Measurements from ENCODE around the gene LRFN4. TPM values are rescaled to one million over a fixed set of nuclear protein-coding genes. Genes with fewer than 3 reads are reported as not detected.

LRFN4 gene
- total and polyA plus RNA-seq, 2 donors (not counting 3 experiments of a cell fraction or from before 2014, with no cell fraction given) = 22.3 to 37.4 TPM

DNA sequence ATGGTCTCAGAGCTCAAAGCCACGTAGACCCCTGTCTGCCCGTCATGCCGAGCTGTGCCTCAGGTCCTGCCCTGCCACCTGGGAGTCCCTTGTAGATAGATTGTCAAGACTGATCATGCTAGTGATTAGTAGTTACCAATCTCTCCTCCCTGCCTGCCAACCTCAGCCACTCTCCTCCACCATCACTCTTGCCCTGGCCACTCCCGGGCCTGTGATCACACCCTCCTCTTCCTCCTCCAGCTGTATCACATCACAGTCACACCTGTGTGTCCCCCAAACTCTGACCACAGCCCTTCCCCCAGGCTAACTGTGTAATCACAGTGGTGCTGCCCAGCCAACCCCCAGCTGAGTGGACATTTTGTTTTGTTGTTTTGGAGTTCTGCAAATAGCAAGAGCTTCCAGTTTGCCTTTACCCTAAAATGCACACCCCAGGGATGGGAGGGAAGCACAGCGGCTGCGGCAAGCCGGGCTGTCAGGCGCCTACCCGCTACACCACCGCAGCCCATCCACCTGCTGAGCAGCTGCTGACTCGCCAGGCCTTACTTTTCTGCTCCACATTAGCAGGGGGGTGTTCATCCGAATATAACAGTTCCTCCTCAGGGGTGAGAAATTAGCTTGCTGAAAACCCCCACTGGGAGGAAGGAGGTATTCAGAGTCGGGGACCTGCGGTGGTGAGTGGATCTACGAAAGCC, 45.8 kb downstream of the LRFN4 start:
- Histone ChIP-seq H3K9ac (replicated peaks; ENCODE audit: extremely low read depth, insufficient read depth, low read length) (no peak overlapping the region), H3K27me3 (ENCODE audit: control insufficient read depth in 2 of 2, insufficient read depth in 2 of 2, low read length in 2 of 2) (no peaks in the 10 kb centered on the region), H3K36me3 (ENCODE audit: control insufficient read depth in 2 of 2, extremely low read depth in 1 of 2, insufficient read depth in 2 of 2, low read length in 2 of 2) (no peaks in the 10 kb centered on the region), H3K9me1 (replicated peaks; ENCODE audit: control insufficient read depth, extremely low read depth, insufficient read depth, low read length) (no peaks in the 10 kb centered on the region), H3K4me3 (replicated peaks in 1 of 3; ENCODE audit: insufficient read depth in 1 of 3, low read depth in 1 of 3, low read length in 3 of 3) (no peak overlapping the region), H3K4me1 (ENCODE audit: control insufficient read depth, extremely low read depth, insufficient read depth, low read length) (peaks cover 5% of the 10 kb centered on the region), H3K9me3 (replicated peaks; ENCODE audit: control insufficient read depth, insufficient read depth, low read length) (no peaks in the 10 kb centered on the region), H3K79me2 (ENCODE audit: control insufficient read depth, insufficient read depth, low read length) (no peaks in the 10 kb centered on the region), H3K27ac (ENCODE audit: insufficient read depth, low read depth, low read length) (no peak overlapping the region), H3K4me2 (ENCODE audit: insufficient read depth, low read length) (no peak overlapping the region), H2AFZ (ENCODE audit: low read depth, low read length) (no peak overlapping the region), H4K20me1 (replicated peaks; ENCODE audit: control insufficient read depth, extremely low read depth, insufficient read depth, low read length) (no peaks in the 10 kb centered on the region)
- ChIA-PET POLR2A (interaction anchor here (0.7 kb wide), 1 partner anchor 56 kb away, joined by 3 read pairs; no protein-coding TSS in a partner anchor), CTCF (interaction anchor here (0.7 to 1.8 kb wide), 4 partner anchors 9 to 517 kb away, joined by 3 to 6 read pairs (median 3); no protein-coding TSS in a partner anchor)
- DNase-seq (ENCODE audit: low read depth, low spot score) = no peak
- TF ChIP-seq FOS (IDR thresholded peaks at IDR 0.05; ENCODE audit: borderline replicate concordance, insufficient read depth, low read length) = no peak
- no peak for TF ChIP-seq EZH2 (IDR thresholded peaks at IDR 0.05; ENCODE audit: borderline replicate concordance, low read depth, low read length, severe bottlenecking)
- TF ChIP-seq GATA2 (IDR thresholded peaks at IDR 0.05; ENCODE audit: insufficient read depth, insufficient read length, low read depth, low read length) = no peak
- TF ChIP-seq POLR2A (IDR thresholded peaks at IDR 0.05; ENCODE audit: low read depth, low read length) = no peak
- no peak for FAIRE-seq
- no TSS peak for BruUV-seq (replicated peaks)
- intact Hi-C loops (cut with micrococcal nuclease) = no loop called here
- dilution Hi-C loops (cut with MboI; ENCODE audit: extremely low pct_ligation_motif_present, low sequenced_read_pairs) = no loop called here

DNA sequence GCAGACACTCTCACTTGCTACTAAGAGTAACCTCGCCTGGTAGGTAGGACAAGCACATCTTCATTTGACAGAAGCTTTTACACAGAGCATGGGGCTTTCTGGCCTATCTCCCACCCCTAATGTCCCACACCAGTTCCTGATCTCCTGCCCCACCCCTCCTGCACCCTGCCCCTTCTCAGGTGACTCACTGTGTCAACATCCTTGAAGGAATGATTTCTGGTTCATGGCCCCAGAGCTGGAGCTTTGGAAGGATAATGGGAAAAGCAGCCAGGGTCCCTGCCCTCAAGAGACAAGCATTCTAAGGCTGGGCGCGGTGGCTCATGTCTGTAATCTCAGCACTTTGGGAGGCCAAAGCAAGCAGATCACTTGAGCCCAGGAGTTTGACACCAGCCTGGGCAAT, 47.2 kb downstream of the LRFN4 start:
- TF ChIP-seq GATA2 (IDR thresholded peaks at IDR 0.05; ENCODE audit: insufficient read depth, insufficient read length, low read depth, low read length) (no peak), POLR2AphosphoS5 (IDR thresholded peaks at IDR 0.05; ENCODE audit: insufficient read depth, low read depth, low read length) (no peak), MYC (IDR thresholded peaks at IDR 0.05; ENCODE audit: low read depth, low read length) (no peak), FOS (IDR thresholded peaks at IDR 0.05; ENCODE audit: borderline replicate concordance, insufficient read depth, low read length) (no peak), EZH2 (IDR thresholded peaks at IDR 0.05; ENCODE audit: borderline replicate concordance, low read depth, low read length, severe bottlenecking) (no peak), JUN (IDR thresholded peaks at IDR 0.05; ENCODE audit: borderline replicate concordance, insufficient read depth, insufficient read length, low read depth) (no peak), POLR2A (IDR thresholded peaks at IDR 0.05; ENCODE audit: low read depth, low read length) (no peak)
- TF ChIP-seq, protein P1, sequence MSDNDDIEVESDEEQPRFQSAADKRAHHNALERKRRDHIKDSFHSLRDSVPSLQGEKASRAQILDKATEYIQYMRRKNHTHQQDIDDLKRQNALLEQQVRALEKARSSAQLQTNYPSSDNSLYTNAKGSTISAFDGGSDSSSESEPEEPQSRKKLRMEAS (IDR thresholded peaks at IDR 0.05; ENCODE audit: insufficient read depth, insufficient read length) = no peak
- TF ChIP-seq, protein P2, sequence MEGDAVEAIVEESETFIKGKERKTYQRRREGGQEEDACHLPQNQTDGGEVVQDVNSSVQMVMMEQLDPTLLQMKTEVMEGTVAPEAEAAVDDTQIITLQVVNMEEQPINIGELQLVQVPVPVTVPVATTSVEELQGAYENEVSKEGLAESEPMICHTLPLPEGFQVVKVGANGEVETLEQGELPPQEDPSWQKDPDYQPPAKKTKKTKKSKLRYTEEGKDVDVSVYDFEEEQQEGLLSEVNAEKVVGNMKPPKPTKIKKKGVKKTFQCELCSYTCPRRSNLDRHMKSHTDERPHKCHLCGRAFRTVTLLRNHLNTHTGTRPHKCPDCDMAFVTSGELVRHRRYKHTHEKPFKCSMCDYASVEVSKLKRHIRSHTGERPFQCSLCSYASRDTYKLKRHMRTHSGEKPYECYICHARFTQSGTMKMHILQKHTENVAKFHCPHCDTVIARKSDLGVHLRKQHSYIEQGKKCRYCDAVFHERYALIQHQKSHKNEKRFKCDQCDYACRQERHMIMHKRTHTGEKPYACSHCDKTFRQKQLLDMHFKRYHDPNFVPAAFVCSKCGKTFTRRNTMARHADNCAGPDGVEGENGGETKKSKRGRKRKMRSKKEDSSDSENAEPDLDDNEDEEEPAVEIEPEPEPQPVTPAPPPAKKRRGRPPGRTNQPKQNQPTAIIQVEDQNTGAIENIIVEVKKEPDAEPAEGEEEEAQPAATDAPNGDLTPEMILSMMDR (IDR thresholded peaks at IDR 0.05; ENCODE audit: extremely low read depth in 1 of 2, insufficient read depth in 1 of 2, low read depth in 1 of 2, low read length in 2 of 2) = no peak
- Histone ChIP-seq H4K20me1 (replicated peaks; ENCODE audit: control insufficient read depth, extremely low read depth, insufficient read depth, low read length) (no peaks in the 10 kb centered on the region), H3K4me3 (replicated peaks in 1 of 3; ENCODE audit: insufficient read depth in 1 of 3, low read depth in 1 of 3, low read length in 3 of 3) (no peak overlapping the region), H3K4me2 (ENCODE audit: insufficient read depth, low read length) (no peak overlapping the region), H3K79me2 (ENCODE audit: control insufficient read depth, insufficient read depth, low read length) (no peaks in the 10 kb centered on the region), H3K27ac (ENCODE audit: insufficient read depth, low read depth, low read length) (no peak overlapping the region), H3K9me3 (replicated peaks; ENCODE audit: control insufficient read depth, insufficient read depth, low read length) (no peaks in the 10 kb centered on the region), H3K27me3 (ENCODE audit: control insufficient read depth in 2 of 2, insufficient read depth in 2 of 2, low read length in 2 of 2) (no peaks in the 10 kb centered on the region), H3K9me1 (replicated peaks; ENCODE audit: control insufficient read depth, extremely low read depth, insufficient read depth, low read length) (no peaks in the 10 kb centered on the region), H3K4me1 (ENCODE audit: control insufficient read depth, extremely low read depth, insufficient read depth, low read length) (peaks cover 5% of the 10 kb centered on the region), H3K9ac (replicated peaks; ENCODE audit: extremely low read depth, insufficient read depth, low read length) (no peak overlapping the region), H3K36me3 (ENCODE audit: control insufficient read depth in 2 of 2, extremely low read depth in 1 of 2, insufficient read depth in 2 of 2, low read length in 2 of 2) (no peaks in the 10 kb centered on the region), H2AFZ (ENCODE audit: low read depth, low read length) (no peak overlapping the region)
- ChIA-PET CTCF (interaction anchor here (0.8 to 1.3 kb wide), 3 partner anchors 21 to 118 kb away, joined by 3 read pairs; no protein-coding TSS in a partner anchor), POLR2A (no interaction called here)
- DNase-seq (ENCODE audit: low read depth, low spot score) = peak; percentile 24
- dilution Hi-C loops (cut with MboI; ENCODE audit: extremely low pct_ligation_motif_present, low sequenced_read_pairs) = no loop called here
- intact Hi-C loops (cut with micrococcal nuclease) = no loop called here
- BruUV-seq (replicated peaks) = no TSS peak
- FAIRE-seq = peak; percentile 59
